Fibroblast of villous mesenchyme (primary cell): Measurements from ENCODE around the gene UBL3. TPM values are rescaled to one million over a fixed set of nuclear protein-coding genes. Genes with fewer than 3 reads are reported as not detected.

Experiments used
- DNase-seq: peaks from one replicate; pipeline ENCODE4 v3.0.0-alpha.2; 2010; ENCODE audit warnings: low read depth
- H3K4me3 ChIP-seq: 2 replicates; pipeline ENCODE4 v1.5.1; 2011; ENCODE audit warnings: low read depth, mild to moderate bottlenecking, low read length
- CTCF ChIP-seq: IDR thresholded peaks from 2 replicates; pipeline ENCODE4 v1.5.1; 2012; ENCODE audit warnings: low read depth, mild to moderate bottlenecking, low read length; ENCODE audit not compliant: insufficient read depth
- total RNA-seq: library from RNA; depleted of rRNA; stranded (reverse); fragments of >200 nt; gene quantifications from 2 replicates; pipeline ENCODE4 v1.2.3, GENCODE V29; 2012

Gene UBL3
- total RNA-seq, 1 donor, result 44.9 TPM

GRCh38 chr13:29799041-29799440 lies 51.4 kb downstream of the UBL3 start:
- DNase-seq, result no peak
- no peak for TF ChIP-seq CTCF

GRCh38 chr13:29791997-29792780 lies 58.2 kb downstream of the UBL3 start:
- TF ChIP-seq CTCF, result no peak
- DNase-seq, result no peak
- H3K4me3 ChIP-seq, result no peak overlapping the region

More at GRCh38 chr13:29799041-29799440, 51.4 kb downstream of the UBL3 start:
- H3K4me3 ChIP-seq, result no peak overlapping the region

GRCh38 chr13:29791508-29791907 lies 58.9 kb downstream of the UBL3 start:
- no peak for TF ChIP-seq CTCF
- H3K4me3 ChIP-seq, result no peak overlapping the region
- no peak for DNase-seq

- no peak for DNase-seq
- no peak overlapping the region for H3K4me3 ChIP-seq
- TF ChIP-seq CTCF, result no peak
These were observed 63.7 kb downstream of the UBL3 start for GRCh38 chr13:29786698-29787097.

GRCh38 chr13:29785978-29786377 lies 64.4 kb downstream of the UBL3 start:
- H3K4me3 ChIP-seq, result no peak overlapping the region
- no peak for TF ChIP-seq CTCF
- no peak for DNase-seq

- H3K4me3 ChIP-seq, result no peak overlapping the region
- no peak for TF ChIP-seq CTCF
- no peak for DNase-seq
These were observed 67.6 kb downstream of the UBL3 start for GRCh38 chr13:29782798-29783197.

GRCh38 chr13:29774830-29775229 lies 75.6 kb downstream of the UBL3 start:
- TF ChIP-seq CTCF, result no peak
- no peak for DNase-seq

More at GRCh38 chr13:29774830-29775229, 75.6 kb downstream of the UBL3 start:
- H3K4me3 ChIP-seq, result no peak overlapping the region
